HFFc6 (cell line): ENCODE measurements around the gene C16orf95. TPM values are rescaled to one million over a fixed set of nuclear protein-coding genes. Genes with fewer than 3 reads are reported as not detected.

Experiments
- DNase-seq: peaks from one replicate; pipeline ENCODE4 v3.0.0-alpha.2; 2018
- H3K27ac Mint-ChIP-seq: 2 replicates; pipeline ENCODE4 v1.8.0; 2020; ENCODE audit warnings: mild to moderate bottlenecking, mixed read lengths
- H3K27me3 Mint-ChIP-seq: 2 replicates; pipeline ENCODE4 v1.8.0; 2021; ENCODE audit warnings: mild to moderate bottlenecking, moderate library complexity, mixed read lengths; ENCODE audit not compliant: insufficient read depth
- H3K36me3 Mint-ChIP-seq: 2 replicates; pipeline ENCODE4 v1.8.0; 2021; ENCODE audit warnings: low read depth, mixed read lengths
- H3K4me1 Mint-ChIP-seq: 2 replicates; pipeline ENCODE4 v1.8.0; 2020; ENCODE audit warnings: low read depth, mixed read lengths
- H3K4me3 Mint-ChIP-seq: 2 replicates; pipeline ENCODE4 v1.8.0; 2020; ENCODE audit warnings: mild to moderate bottlenecking, moderate library complexity, mixed read lengths
- H3K9me3 Mint-ChIP-seq: 2 replicates; pipeline ENCODE4 v1.8.0; 2020; ENCODE audit warnings: mild to moderate bottlenecking, mixed read lengths
- CTCF ChIP-seq: fragments of 200-600 bp; sonication (generic); IDR thresholded peaks from 2 replicates; pipeline ENCODE4 v1.5.0; 2021; ENCODE audit warnings: antibody characterized with exemption, mild to moderate bottlenecking
- total RNA-seq, 6 experiments: library from RNA; stranded (reverse); fragmentation: NEBNext Ultra II Directional; extraction: Animal tissue kit (Norgen Biotek cat#: 25700); gene quantifications; 2 replicates in 1 of 6; 3 replicates in 5 of 6; pipeline ENCODE4 v1.2.3, GENCODE V29; 2021

Gene C16orf95
- total RNA-seq, 6 experiments from 2014 or later, result 8.5 to 15.0 (median 11.7) TPM

GRCh38 chr16:87330257-87330624, 13.0 kb upstream of the C16orf95 start:
- TF ChIP-seq CTCF, result no peak
- H3K4me1 Mint-ChIP-seq, result peaks cover 25% of the 10 kb centered on the region
- H3K4me3 Mint-ChIP-seq, result no peak overlapping the region
- peaks cover 6% of the 10 kb centered on the region; the same call in 1 of the 2 replicates for H3K36me3 Mint-ChIP-seq
- no peak overlapping the region for H3K27ac Mint-ChIP-seq
- DNase-seq, result no peak
- H3K27me3 Mint-ChIP-seq, result no peaks in the 10 kb centered on the region; the same call in 1 of the 2 replicates
- H3K9me3 Mint-ChIP-seq, result no peaks in the 10 kb centered on the region

- Mint-ChIP-seq H3K36me3 (peaks cover 6% of the 10 kb centered on the region; the same call in 1 of the 2 replicates), H3K27me3 (no peaks in the 10 kb centered on the region; the same call in 1 of the 2 replicates), H3K27ac (no peak overlapping the region), H3K4me1 (peaks cover 27% of the 10 kb centered on the region), H3K4me3 (no peak overlapping the region), H3K9me3 (no peaks in the 10 kb centered on the region)
- no peak for DNase-seq
- TF ChIP-seq CTCF, result no peak
Observed at GRCh38 chr16:87329436-87330256, 12.5 kb upstream of the C16orf95 start.

GRCh38 chr16:87328846-87329245, 11.7 kb upstream of the C16orf95 start:
- no peaks in the 10 kb centered on the region for H3K9me3 Mint-ChIP-seq
- no peak for DNase-seq
- TF ChIP-seq CTCF, result no peak
- peaks cover 27% of the 10 kb centered on the region for H3K4me1 Mint-ChIP-seq
- H3K4me3 Mint-ChIP-seq, result no peak overlapping the region
- no peaks in the 10 kb centered on the region; the same call in 1 of the 2 replicates for H3K27me3 Mint-ChIP-seq
- peaks cover 6% of the 10 kb centered on the region; the same call in 1 of the 2 replicates for H3K36me3 Mint-ChIP-seq
- H3K27ac Mint-ChIP-seq, result no peak overlapping the region

GRCh38 chr16:87327798-87328495, 10.8 kb upstream of the C16orf95 start:
- Mint-ChIP-seq H3K36me3 (peaks cover 6% of the 10 kb centered on the region; the same call in 1 of the 2 replicates), H3K27ac (no peak overlapping the region), H3K4me3 (no peak overlapping the region), H3K4me1 (peaks cover 27% of the 10 kb centered on the region), H3K27me3 (no peaks in the 10 kb centered on the region; the same call in 1 of the 2 replicates), H3K9me3 (no peaks in the 10 kb centered on the region)
- no peak for TF ChIP-seq CTCF
- no peak for DNase-seq

- no peaks in the 10 kb centered on the region; the same call in 1 of the 2 replicates for H3K27me3 Mint-ChIP-seq
- peaks cover 6% of the 10 kb centered on the region; the same call in 1 of the 2 replicates for H3K36me3 Mint-ChIP-seq
- no peaks in the 10 kb centered on the region for H3K9me3 Mint-ChIP-seq
- peak overlapping the region; percentile 59 for H3K27ac Mint-ChIP-seq
- TF ChIP-seq CTCF, result no peak
- no peak overlapping the region for H3K4me3 Mint-ChIP-seq
- H3K4me1 Mint-ChIP-seq, result peaks cover 18% of the 10 kb centered on the region
- DNase-seq, result peak; percentile 9
Observed at GRCh38 chr16:87326151-87326571, 9.0 kb upstream of the C16orf95 start.
